Coronary artery (tissue), 2 donors: ENCODE measurements around the gene CORO6.

Experiments used
- DNase-seq: peaks from one replicate; pipeline ENCODE4 v3.0.0-alpha.2; 2017; ENCODE audit warnings: low spot score
- H3K27ac ChIP-seq, 2 donors: fragments of 200-600 bp; sonication (generic); one replicate each; pipeline ENCODE4 v1.5.1; 2016 to 2019
- H3K4me3 ChIP-seq: fragments of 200-600 bp; sonication (generic); 2 replicates; pipeline ENCODE4 v1.5.1; 2016; ENCODE audit warnings: mild to moderate bottlenecking, moderate library complexity
- CTCF ChIP-seq: fragments of 200-600 bp; sonication (generic); IDR thresholded peaks from one replicate; pipeline ENCODE4 v1.5.1; 2019; ENCODE audit warnings: antibody characterized with exemption

Gene CORO6

GRCh38 chr17:29650396-29650795 lies 27.7 kb upstream of the CORO6 start:
- Histone ChIP-seq H3K27ac (peak overlapping the region in 1 of 2 donors; percentile 38), H3K4me3 (no peak overlapping the region)
- no peak for DNase-seq
- no peak for TF ChIP-seq CTCF

- Histone ChIP-seq H3K4me3 (no peak overlapping the region), H3K27ac (no peak overlapping the region)
- TF ChIP-seq CTCF, result no peak
- DNase-seq, result no peak
Measured at GRCh38 chr17:29649359-29649758, 26.6 kb upstream of the CORO6 start.

GRCh38 chr17:29648005-29648404 lies 25.3 kb upstream of the CORO6 start:
- peak overlapping the region in 1 of 2 donors; percentile 19 for H3K27ac ChIP-seq
- no peak for TF ChIP-seq CTCF
- no peak overlapping the region for H3K4me3 ChIP-seq
- DNase-seq, result no peak

GRCh38 chr17:29645515-29646051 lies 22.9 kb upstream of the CORO6 start:
- peak; percentile 89 for DNase-seq
- Histone ChIP-seq H3K27ac (peak overlapping the region; percentile 83 to 87), H3K4me3 (peak overlapping the region; percentile 18)
- TF ChIP-seq CTCF, result no peak

GRCh38 chr17:29643817-29644160 lies 21.1 kb upstream of the CORO6 start:
- Histone ChIP-seq H3K4me3 (no peak overlapping the region), H3K27ac (peak overlapping the region; percentile 83 to 87)
- TF ChIP-seq CTCF, result no peak
- no peak for DNase-seq

GRCh38 chr17:29642171-29642611 lies 19.5 kb upstream of the CORO6 start:
- TF ChIP-seq CTCF, result no peak
- no peak for DNase-seq
- Histone ChIP-seq H3K27ac (peak overlapping the region in 1 of 2 donors; percentile 27), H3K4me3 (no peak overlapping the region)

- TF ChIP-seq CTCF, result no peak
- H3K4me3 ChIP-seq, result no peak overlapping the region
- H3K27ac ChIP-seq, result peak overlapping the region; percentile 51 to 76
- DNase-seq, result no peak
Measured at GRCh38 chr17:29640981-29641642, 18.4 kb upstream of the CORO6 start.
